ENCODE data around the gene SCFD2. TPM values are rescaled to one million over a fixed set of nuclear protein-coding genes. Genes with fewer than 3 reads are reported as not detected.
"Not testable (repeated sequence)": the region's sequence is repeated elsewhere in the genome, so short reads cannot be mapped to it uniquely, and the experiment has no call there.

Gene SCFD2
- total RNA-seq = 10 to 100 TPM; 16.8 to 30.5 TPM

GRCh38 chr4:53365486-53366300, at the start of gene SCFD2:
SCFD2 (minus strand) TSS chr4:53366061.
- peaks cover 18% of the 10 kb centered on the region for H3K4me1 Mint-ChIP-seq
- H3K4me3 Mint-ChIP-seq = peak within 1 kb of the TSS; percentile 90
- peaks cover 9% of the 10 kb centered on the region for H3K27me3 Mint-ChIP-seq

GRCh38 chr4:53409479-53409878, 43.6 kb upstream of the SCFD2 start:
- not testable (repeated sequence) for H3K27ac Mint-ChIP-seq; H3K4me3 Mint-ChIP-seq; ATAC-seq (replicated peaks); H3K9me3 Mint-ChIP-seq; H3K27me3 Mint-ChIP-seq
- H3K36me3 Mint-ChIP-seq (ENCODE audit: low read depth) = peaks cover 77% of the 10 kb centered on the region
- peaks cover 33% of the 10 kb centered on the region for H3K4me1 Mint-ChIP-seq

More at GRCh38 chr4:53365486-53366300, at the start of gene SCFD2:
- no peaks in the 10 kb centered on the region for H3K9me3 Mint-ChIP-seq
- H3K36me3 Mint-ChIP-seq (ENCODE audit: low read depth) = peaks cover 10% of the 10 kb centered on the region
- ATAC-seq (replicated peaks) = peak; percentile 99
- peak within 1 kb of the TSS; percentile 92 for H3K27ac Mint-ChIP-seq

GRCh38 chr4:53380221-53380620, 14.4 kb upstream of the SCFD2 start:
- Mint-ChIP-seq H3K4me3 (peak overlapping the region; percentile 97), H3K27me3 (no peaks in the 10 kb centered on the region), H3K4me1 (peaks cover 23% of the 10 kb centered on the region), H3K9me3 (no peaks in the 10 kb centered on the region), H3K27ac (no peak overlapping the region), H3K36me3 (ENCODE audit: low read depth) (peaks cover 85% of the 10 kb centered on the region)
- no peak for ATAC-seq (replicated peaks)

- Mint-ChIP-seq H3K27ac (peak overlapping the region; percentile 99), H3K36me3 (ENCODE audit: low read depth) (peaks cover 64% of the 10 kb centered on the region), H3K9me3 (no peaks in the 10 kb centered on the region), H3K4me3 (peak overlapping the region; percentile 97), H3K4me1 (peaks cover 23% of the 10 kb centered on the region), H3K27me3 (no peaks in the 10 kb centered on the region)
- no peak for ATAC-seq (replicated peaks)
These were observed 12.3 kb upstream of the SCFD2 start for GRCh38 chr4:53378171-53378482.

GRCh38 chr4:53377319-53378170, 11.7 kb upstream of the SCFD2 start, which contains the start of gene FIP1L1:
FIP1L1 (plus strand) TSS chr4:53377641; CDS start chr4:53377839, 198 bp downstream.
- Mint-ChIP-seq H3K9me3 (no peaks in the 10 kb centered on the region), H3K27me3 (no peaks in the 10 kb centered on the region), H3K36me3 (ENCODE audit: low read depth) (peaks cover 58% of the 10 kb centered on the region), H3K4me3 (peak within 1 kb of the TSS; percentile 97), H3K27ac (peak within 1 kb of the TSS; percentile 99), H3K4me1 (peaks cover 23% of the 10 kb centered on the region)
- ATAC-seq (replicated peaks) = peak; percentile 96

GRCh38 chr4:53376900-53377299, 11.0 kb upstream of the SCFD2 start:
- Mint-ChIP-seq H3K27me3 (peaks cover 4% of the 10 kb centered on the region), H3K4me3 (peak overlapping the region; percentile 97), H3K4me1 (peaks cover 23% of the 10 kb centered on the region), H3K9me3 (no peaks in the 10 kb centered on the region), H3K27ac (peak overlapping the region; percentile 99), H3K36me3 (ENCODE audit: low read depth) (peaks cover 52% of the 10 kb centered on the region)
- ATAC-seq (replicated peaks) = no peak

- Mint-ChIP-seq H3K27me3 (peaks cover 16% of the 10 kb centered on the region), H3K9me3 (no peaks in the 10 kb centered on the region), H3K4me1 (peaks cover 16% of the 10 kb centered on the region), H3K36me3 (ENCODE audit: low read depth) (peaks cover 33% of the 10 kb centered on the region), H3K4me3 (no peak overlapping the region), H3K27ac (no peak overlapping the region)
- no peak for ATAC-seq (replicated peaks)
These were observed 9.0 kb upstream of the SCFD2 start for GRCh38 chr4:53374777-53375258.

- H3K27me3 Mint-ChIP-seq = peaks cover 22% of the 10 kb centered on the region
- peaks cover 5% of the 10 kb centered on the region for H3K4me1 Mint-ChIP-seq
- H3K27ac Mint-ChIP-seq = no peak overlapping the region
- peaks cover 4% of the 10 kb centered on the region for H3K36me3 Mint-ChIP-seq (ENCODE audit: low read depth)
- no peak for ATAC-seq (replicated peaks)
- H3K4me3 Mint-ChIP-seq = no peak overlapping the region
- H3K9me3 Mint-ChIP-seq = no peaks in the 10 kb centered on the region
These were observed 6.1 kb upstream of the SCFD2 start for GRCh38 chr4:53371843-53372521.

GRCh38 chr4:53371049-53371448, 5.2 kb upstream of the SCFD2 start:
- Mint-ChIP-seq H3K27me3 (peaks cover 22% of the 10 kb centered on the region), H3K9me3 (no peaks in the 10 kb centered on the region), H3K4me3 (no peak overlapping the region), H3K4me1 (no peaks in the 10 kb centered on the region), H3K36me3 (ENCODE audit: low read depth) (no peaks in the 10 kb centered on the region), H3K27ac (no peak overlapping the region)
- no peak for ATAC-seq (replicated peaks)

- ATAC-seq (replicated peaks) = no peak
- peaks cover 2% of the 10 kb centered on the region for H3K36me3 Mint-ChIP-seq (ENCODE audit: low read depth)
- peaks cover 3% of the 10 kb centered on the region for H3K4me1 Mint-ChIP-seq
- no peaks in the 10 kb centered on the region for H3K9me3 Mint-ChIP-seq
- no peak overlapping the region for H3K27ac Mint-ChIP-seq
- H3K4me3 Mint-ChIP-seq = no peak overlapping the region
- H3K27me3 Mint-ChIP-seq = peaks cover 22% of the 10 kb centered on the region
These were observed 1.9 kb upstream of the SCFD2 start for GRCh38 chr4:53367721-53368120.

- ATAC-seq (replicated peaks) = peak; percentile 53
- peak overlapping the region; percentile 92 for H3K27ac Mint-ChIP-seq
- H3K4me3 Mint-ChIP-seq = peak overlapping the region; percentile 90
- peaks cover 13% of the 10 kb centered on the region for H3K4me1 Mint-ChIP-seq
- H3K27me3 Mint-ChIP-seq = peaks cover 14% of the 10 kb centered on the region
- peaks cover 10% of the 10 kb centered on the region for H3K36me3 Mint-ChIP-seq (ENCODE audit: low read depth)
- H3K9me3 Mint-ChIP-seq = no peaks in the 10 kb centered on the region
These were observed 448 bp upstream of the SCFD2 start for GRCh38 chr4:53366301-53366716.

GRCh38 chr4:53365121-53365485, 758 bp downstream of the SCFD2 start:
- Mint-ChIP-seq H3K27ac (peak overlapping the region; percentile 92), H3K4me1 (peaks cover 23% of the 10 kb centered on the region)
- ATAC-seq (replicated peaks) = no peak

GRCh38 chr4:53364624-53365023, 1.2 kb downstream of the SCFD2 start:
- peaks cover 3% of the 10 kb centered on the region for H3K27me3 Mint-ChIP-seq
- peak overlapping the region; percentile 90 for H3K4me3 Mint-ChIP-seq
- no peak for ATAC-seq (replicated peaks)
- H3K4me1 Mint-ChIP-seq = peaks cover 27% of the 10 kb centered on the region
- H3K36me3 Mint-ChIP-seq (ENCODE audit: low read depth) = peaks cover 10% of the 10 kb centered on the region
- H3K9me3 Mint-ChIP-seq = no peaks in the 10 kb centered on the region
- peak overlapping the region; percentile 92 for H3K27ac Mint-ChIP-seq

More at GRCh38 chr4:53365121-53365485, 758 bp downstream of the SCFD2 start:
- peaks cover 10% of the 10 kb centered on the region for H3K36me3 Mint-ChIP-seq (ENCODE audit: low read depth)
- H3K4me3 Mint-ChIP-seq = peak overlapping the region; percentile 90
- H3K27me3 Mint-ChIP-seq = peaks cover 8% of the 10 kb centered on the region
- H3K9me3 Mint-ChIP-seq = no peaks in the 10 kb centered on the region

- peaks cover 16% of the 10 kb centered on the region for H3K36me3 Mint-ChIP-seq (ENCODE audit: low read depth)
- no peaks in the 10 kb centered on the region for H3K9me3 Mint-ChIP-seq
- peaks cover 28% of the 10 kb centered on the region for H3K4me1 Mint-ChIP-seq
- no peak for ATAC-seq (replicated peaks)
- no peak overlapping the region for H3K27ac Mint-ChIP-seq
- H3K4me3 Mint-ChIP-seq = peak overlapping the region; percentile 46
- H3K27me3 Mint-ChIP-seq = no peaks in the 10 kb centered on the region
These were observed 3.8 kb downstream of the SCFD2 start for GRCh38 chr4:53362093-53362492.
